ENCODE measurements around the gene NPAS3. TPM values are rescaled to one million over a fixed set of nuclear protein-coding genes. Genes with fewer than 3 reads are reported as not detected.

The NPAS3 gene
- total RNA-seq, 1 experiment from 2014 or later = not detected

GRCh38 chr14:33309106-33309505 lies 370.4 kb downstream of the NPAS3 start (continued):
- TF ChIP-seq ZBTB33 (IDR thresholded peaks at IDR 0.05; ENCODE audit: extremely low read depth, insufficient replicate concordance, low read length) = no peak
- TF ChIP-seq SIN3A (IDR thresholded peaks at IDR 0.05; ENCODE audit: low read depth) = no peak
- no peak for TF ChIP-seq RAD21 (IDR thresholded peaks at IDR 0.05; ENCODE audit: low read depth)
- no peak for TF ChIP-seq EGR1 (IDR thresholded peaks at IDR 0.05; ENCODE audit: low read depth)
- TF ChIP-seq EZH2phosphoT487 (IDR thresholded peaks at IDR 0.05; ENCODE audit: borderline replicate concordance) = no peak
- no peak for TF ChIP-seq ATF3 (IDR thresholded peaks at IDR 0.05)
- no peak for TF ChIP-seq REST (IDR thresholded peaks at IDR 0.05; ENCODE audit: low read depth)
- TF ChIP-seq JUND (IDR thresholded peaks at IDR 0.05) = no peak

DNA sequence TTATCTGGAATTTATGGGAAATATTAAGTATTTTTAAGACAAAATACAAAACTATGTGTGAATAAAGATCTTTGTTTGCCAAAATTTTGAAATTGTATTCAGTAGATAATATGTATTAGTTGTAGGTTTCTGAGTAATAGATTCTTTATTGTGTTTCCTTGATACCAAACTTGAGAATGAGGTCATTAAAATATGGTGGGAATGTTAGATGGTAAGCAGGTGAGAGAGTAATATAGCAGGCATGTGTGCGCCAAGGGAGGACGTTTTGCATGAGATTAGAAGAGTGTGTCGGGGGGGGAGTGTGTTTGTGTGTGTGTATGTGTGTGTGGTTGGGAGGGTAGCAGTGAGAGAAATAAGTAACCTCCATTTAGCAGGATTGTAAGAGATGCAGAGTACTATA lies 376.5 kb downstream of the NPAS3 start:
- intact Hi-C loops (cut with micrococcal nuclease) = no loop called here
- POLR2A ChIA-PET = no interaction called here

More for the DNA sequence above, 376.5 kb downstream of the NPAS3 start:
- Histone ChIP-seq H3K9ac (ENCODE audit: low read length) (no peak overlapping the region), H3K9me3 (ENCODE audit: control insufficient read depth in 1 of 2, insufficient read depth in 1 of 2, low read depth in 1 of 2, low read length in 2 of 2) (no peaks in the 10 kb centered on the region), H3K9me2 (ENCODE audit: insufficient read depth) (no peaks in the 10 kb centered on the region), H2AFZ (ENCODE audit: low read depth, low read length, poor library complexity, severe bottlenecking) (no peak overlapping the region), H4K20me1 (ENCODE audit: insufficient read depth) (no peaks in the 10 kb centered on the region), H3K4me3 (replicated peaks in 1 of 2; ENCODE audit: low read depth in 1 of 2, low read length in 2 of 2) (no peak overlapping the region), H3K27ac (ENCODE audit: low read depth, low read length) (no peak overlapping the region), H3K36me3 (ENCODE audit: control insufficient read depth in 1 of 2, insufficient read depth in 2 of 2, low read length in 2 of 2) (no peaks in the 10 kb centered on the region), H3K79me2 (ENCODE audit: insufficient read depth, low read length) (no peaks in the 10 kb centered on the region), H3K4me2 (ENCODE audit: low read length) (no peak overlapping the region), H3K27me3 (ENCODE audit: insufficient read depth, low read length) (no peaks in the 10 kb centered on the region), H3K4me1 (ENCODE audit: control insufficient read depth in 1 of 2, insufficient read depth in 2 of 2, low read length in 2 of 2) (no peaks in the 10 kb centered on the region)
- CTCF ChIA-PET = no interaction called here
- no peak for ATAC-seq
- BruUV-seq (replicated peaks) = no TSS peak
- RAD21 ChIA-PET (ENCODE audit: low non-redundant PET in 1 of 2, low total read pairs in 2 of 2, uncharacterized antibody in 2 of 2, unreplicated experiment in 2 of 2) = no interaction called here
- DNase-seq (ENCODE audit: low read depth, low spot score) = no peak
- no peak for TF ChIP-seq YY1 (IDR thresholded peaks at IDR 0.05; ENCODE audit: extremely low read depth, insufficient replicate concordance, low read depth, low read length)
- no peak for TF ChIP-seq TCF7L2 (IDR thresholded peaks at IDR 0.05; ENCODE audit: borderline replicate concordance, extremely low read depth, insufficient read depth, insufficient read length)
- TF ChIP-seq JUND (IDR thresholded peaks at IDR 0.05) = no peak
- TF ChIP-seq RAD21 (IDR thresholded peaks at IDR 0.05; ENCODE audit: low read depth) = no peak
- no peak for TF ChIP-seq POLR2A (IDR thresholded peaks at IDR 0.05; ENCODE audit: borderline replicate concordance, extremely low read depth, insufficient read depth, insufficient read length)
- no peak for TF ChIP-seq SIN3A (IDR thresholded peaks at IDR 0.05; ENCODE audit: low read depth)
- no peak for TF ChIP-seq CBX3 (IDR thresholded peaks at IDR 0.05; ENCODE audit: low read depth)
- TF ChIP-seq REST (IDR thresholded peaks at IDR 0.05; ENCODE audit: low read depth) = no peak
